Upper lobe of left lung (tissue), 6 donors: ENCODE results near the gene HECTD4. TPM values are rescaled to one million over a fixed set of nuclear protein-coding genes. Genes with fewer than 3 reads are reported as not detected.

Source experiments
- ATAC-seq, 2 donors: fragments of 200-7000 bp; cut with Tn5 transposase; one replicate each; pipeline ENCODE4 v1.9.1; 2022; ENCODE audit warnings: mild to moderate bottlenecking in 2 of 2, moderate library complexity in 2 of 2; ENCODE audit not compliant: low FRiP score in 2 of 2
- DNase-seq, 2 donors: peaks; one replicate each; pipeline ENCODE4 v3.0.0-alpha.2; 2019 to 2020
- H3K27ac ChIP-seq, 4 donors: fragments of 200-600 bp; sonication (generic); one replicate each; pipeline ENCODE4 v1.5.1; 2016 to 2019
- H3K27me3 ChIP-seq, 4 donors: fragments of 200-600 bp; sonication (generic); one replicate each; pipeline ENCODE4 v1.5.1; 2017 to 2019
- H3K36me3 ChIP-seq, 4 donors: fragments of 200-600 bp; sonication (generic); one replicate each; pipeline ENCODE4 v1.5.1; 2016 to 2019
- H3K4me1 ChIP-seq, 4 donors: fragments of 200-600 bp; sonication (generic); one replicate each; pipeline ENCODE4 v1.5.1; 2018 to 2019
- H3K4me3 ChIP-seq, 4 donors: fragments of 200-600 bp; sonication (generic); one replicate each; pipeline ENCODE4 v1.5.1; 2017 to 2019; ENCODE audit warnings: mild to moderate bottlenecking in 2 of 4, moderate library complexity in 1 of 4
- H3K9me3 ChIP-seq, 4 donors: fragments of 200-600 bp; sonication (generic); one replicate each; pipeline ENCODE4 v1.5.1; 2018 to 2019
- CTCF ChIP-seq, 6 experiments: fragments of 450-650 bp in 4 of 6; fragments of 200-600 bp in 2 of 6; sonication (generic) in 2 of 6; IDR thresholded peaks; one replicate each; pipeline ENCODE4 v1.5.1; 2016 to 2019; ENCODE audit warnings: antibody characterized with exemption in 6 of 6
- EP300 ChIP-seq, 4 donors: sonication (generic); formaldehyde crosslinking; IDR thresholded peaks; one replicate each; pipeline ENCODE4 v1.5.1; 2017; ENCODE audit warnings: antibody characterized with exemption in 4 of 4, control low read depth in 2 of 4
- POLR2A ChIP-seq, 4 donors: fragments of 450-650 bp; IDR thresholded peaks; one replicate each; pipeline ENCODE4 v1.5.1; 2016 to 2017; ENCODE audit warnings: antibody characterized with exemption in 4 of 4, mild to moderate bottlenecking in 2 of 4
- POLR2AphosphoS5 ChIP-seq, 2 donors: sonication (generic); formaldehyde crosslinking; IDR thresholded peaks; one replicate each; pipeline ENCODE4 v1.5.1; 2017; ENCODE audit warnings: antibody characterized with exemption in 2 of 2
- WGBS, 2 donors: methylation state at CpG; one replicate each; pipeline ENCODE4 v1.1.5; 2017 to 2018; 5-methylcytosine and 5-hydroxymethylcytosine counted together
- total RNA-seq, 6 donors: library from RNA; depleted of rRNA in 4 of 6; stranded (reverse); fragments of >200 nt in 4 of 6; gene quantifications; one replicate each; pipeline versions ENCODE4 v1.1.0 to v1.2.1, GENCODE V29; 2016 to 2021
- donor health status: DM: no; HTN: no; CAD: no; lungs with moderate emphysema.
- donor health status: DM: no; HTN: yes; CAD: no; lungs with severe emphysema.

The HECTD4 gene
- total RNA-seq, 6 donors from 2014 or later: 34.1 to 196 (median 50.0) TPM

DNA sequence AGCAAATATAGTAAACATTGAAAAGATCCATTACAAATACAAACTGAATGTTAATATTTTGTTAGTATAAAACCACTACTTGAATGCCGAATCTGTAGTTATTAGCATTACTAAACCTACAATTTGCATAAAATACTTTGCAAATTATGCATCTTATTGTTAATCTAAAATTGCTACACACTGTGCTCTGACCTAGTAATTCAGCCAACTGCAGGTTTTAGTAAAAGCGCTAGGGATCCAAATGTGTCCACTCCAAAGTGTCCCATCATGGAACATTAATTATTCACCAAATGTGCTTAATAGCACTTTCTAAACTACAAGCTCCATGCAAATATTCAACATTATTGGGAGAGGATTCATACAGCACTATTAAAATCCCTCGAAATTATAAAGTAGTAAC, 14.3 kb downstream of the HECTD4 start:
- ATAC-seq: no peak
- DNase-seq: no peak
- H3K9me3 ChIP-seq: no peaks in the 10 kb centered on the region
- H3K27me3 ChIP-seq: no peaks in the 10 kb centered on the region
- H3K4me3 ChIP-seq: no peak overlapping the region
- WGBS, 2 donors: 91 to 92% methylated on average over 3 of the region's 3 CpGs
- peaks cover 0 to 7% (median 4%) of the 10 kb centered on the region in 4 donors for H3K4me1 ChIP-seq
- no peak for TF ChIP-seq CTCF (IDR thresholded peaks at IDR 0.05)
- TF ChIP-seq POLR2AphosphoS5 (IDR thresholded peaks at IDR 0.05): no peak
- no peak for TF ChIP-seq EP300 (IDR thresholded peaks at IDR 0.05)
- TF ChIP-seq POLR2A (IDR thresholded peaks at IDR 0.05): no peak
- no peaks in the 10 kb centered on the region for H3K36me3 ChIP-seq
- H3K27ac ChIP-seq: no peak overlapping the region

DNA sequence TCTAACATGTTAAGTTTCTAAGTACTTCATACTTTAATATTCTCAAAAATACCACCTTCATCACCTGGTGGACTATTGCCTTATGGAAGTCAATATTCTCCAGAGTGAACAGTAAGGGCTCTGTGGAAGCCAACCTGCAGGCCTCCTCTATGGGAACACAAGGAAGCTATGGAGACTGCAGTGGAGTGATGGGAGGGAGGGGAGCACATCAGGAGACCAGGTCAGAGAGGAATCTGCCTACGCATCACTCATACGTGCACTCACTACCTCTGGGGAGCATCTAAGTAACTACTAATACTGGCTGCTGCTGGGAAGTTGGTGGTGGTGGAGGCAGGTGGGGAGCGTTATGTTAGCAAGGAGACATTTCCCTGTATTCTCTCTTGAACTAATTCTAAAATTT, 19.9 kb downstream of the HECTD4 start:
- TF ChIP-seq POLR2A (IDR thresholded peaks at IDR 0.05) (no peak), CTCF (IDR thresholded peaks at IDR 0.05) (no peak), POLR2AphosphoS5 (IDR thresholded peaks at IDR 0.05) (no peak), EP300 (IDR thresholded peaks at IDR 0.05) (no peak)
- no peaks in the 10 kb centered on the region for H3K36me3 ChIP-seq
- no peak overlapping the region for H3K27ac ChIP-seq
- H3K9me3 ChIP-seq: no peaks in the 10 kb centered on the region
- H3K4me1 ChIP-seq: no peaks in the 10 kb centered on the region
- no peak overlapping the region for H3K4me3 ChIP-seq
- no peak for DNase-seq
- no peaks in the 10 kb centered on the region for H3K27me3 ChIP-seq
- 98% methylated on average over 3 of the region's 3 CpGs for WGBS, 2 donors
- ATAC-seq: no peak

DNA sequence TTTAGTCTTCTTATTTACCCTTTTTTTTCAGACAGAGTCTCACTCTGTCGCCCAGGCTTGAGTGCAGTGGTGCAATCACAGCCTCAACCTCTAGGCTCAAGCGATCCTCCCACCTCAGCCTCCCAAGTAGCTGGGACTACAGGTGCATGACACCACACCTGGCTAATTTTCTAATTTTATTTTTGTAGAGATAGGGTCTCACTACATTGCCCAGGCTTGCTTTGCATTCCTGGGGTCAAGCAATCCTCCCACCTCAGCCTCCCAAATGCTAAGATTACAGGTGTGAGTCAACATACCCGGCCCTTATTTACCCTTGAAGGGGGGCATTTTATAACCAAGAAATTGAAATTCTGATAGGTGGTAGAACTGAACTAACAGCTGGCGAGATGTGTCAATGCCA, 21.0 kb downstream of the HECTD4 start:
- ATAC-seq: no peak
- H3K27ac ChIP-seq: no peak overlapping the region
- WGBS, 2 donors: 90 to 91% methylated on average over 4 of the region's 4 CpGs
- H3K27me3 ChIP-seq: no peaks in the 10 kb centered on the region
- TF ChIP-seq POLR2A (IDR thresholded peaks at IDR 0.05): no peak
- no peak for TF ChIP-seq CTCF (IDR thresholded peaks at IDR 0.05)
- no peak for TF ChIP-seq EP300 (IDR thresholded peaks at IDR 0.05)
- no peaks in the 10 kb centered on the region for H3K36me3 ChIP-seq
- H3K9me3 ChIP-seq: no peaks in the 10 kb centered on the region
- H3K4me3 ChIP-seq: no peak overlapping the region
- no peak for DNase-seq
- no peaks in the 10 kb centered on the region for H3K4me1 ChIP-seq

GRCh38 chr12:112359290-112359689, 22.9 kb downstream of the HECTD4 start:
- 94 to 95% methylated on average over 4 of the region's 4 CpGs for WGBS, 2 donors
- no peaks in the 10 kb centered on the region for H3K36me3 ChIP-seq

GRCh38 chr12:112357214-112357613, 25.0 kb downstream of the HECTD4 start:
- WGBS, 2 donors: 76 to 79% methylated on average over 2 of the region's 2 CpGs
- Histone ChIP-seq H3K27ac (no peak overlapping the region), H3K4me1 (peaks cover 0 to 6% (median 0%) of the 10 kb centered on the region in 4 donors), H3K27me3 (no peaks in the 10 kb centered on the region), H3K9me3 (no peaks in the 10 kb centered on the region), H3K4me3 (no peak overlapping the region), H3K36me3 (no peaks in the 10 kb centered on the region)
- no peak for DNase-seq
- no peak for ATAC-seq
- TF ChIP-seq EP300 (IDR thresholded peaks at IDR 0.05) (no peak), POLR2AphosphoS5 (IDR thresholded peaks at IDR 0.05) (no peak), CTCF (IDR thresholded peaks at IDR 0.05) (no peak)

More at GRCh38 chr12:112359290-112359689, 22.9 kb downstream of the HECTD4 start:
- H3K27ac ChIP-seq: no peak overlapping the region
- H3K27me3 ChIP-seq: no peaks in the 10 kb centered on the region
- ATAC-seq (no peak), DNase-seq (no peak)
- no peaks in the 10 kb centered on the region for H3K9me3 ChIP-seq
- no peak for TF ChIP-seq POLR2AphosphoS5 (IDR thresholded peaks at IDR 0.05)
- H3K4me3 ChIP-seq: no peak overlapping the region
- no peaks in the 10 kb centered on the region for H3K4me1 ChIP-seq
